OCI-LY3 (cell line): ENCODE data around the gene DDX20.

Experiments used
- H2AFZ ChIP-seq: fragments of 200-600, 300-600 bp; shearing (Covaris generic); 2 replicates; pipeline ENCODE4 v1.6.0; 2014; ENCODE audit warnings: antibody characterized with exemption, low read depth, low read length
- H3K27ac ChIP-seq: fragments of 200-600, 300-600 bp; sonication (generic); 2 replicates; pipeline ENCODE4 v1.5.1; 2014; ENCODE audit warnings: mild to moderate bottlenecking, low read length, moderate library complexity, mixed read lengths
- H3K27me3 ChIP-seq: fragments of 200-600, 300-600 bp; sonication (generic); 2 replicates; pipeline ENCODE4 v1.6.1; 2014; ENCODE audit warnings: low read depth, low read length, mixed read lengths
- H3K36me3 ChIP-seq: fragments of 200-600, 300-600 bp; sonication (generic); replicated peaks from 2 replicates; pipeline ENCODE3; 2014; ENCODE audit warnings: low read depth, low read length, mixed read lengths
- H3K4me1 ChIP-seq: fragments of 300-600, 200-600 bp; sonication (generic); 2 replicates; pipeline ENCODE4 v1.6.1; 2014; ENCODE audit warnings: low read length, mixed read lengths
- H3K4me2 ChIP-seq: fragments of 200-600, 300-600 bp; sonication (generic); 2 replicates; pipeline ENCODE4 v1.6.1; 2014; ENCODE audit warnings: low read length, mixed read lengths
- H3K4me3 ChIP-seq: fragments of 300-600, 200-600 bp; sonication (generic); 2 replicates; pipeline ENCODE4 v1.5.1; 2014; ENCODE audit warnings: antibody characterized with exemption, mild to moderate bottlenecking, low read length, moderate library complexity
- H3K79me2 ChIP-seq: fragments of 300-600, 200-600 bp; shearing (Covaris generic); 2 replicates; pipeline ENCODE4 v1.6.1; 2014; ENCODE audit warnings: mild to moderate bottlenecking, low read length, mixed read lengths
- H3K9ac ChIP-seq: fragments of 300-600, 200-600 bp; shearing (Covaris generic); 2 replicates; pipeline ENCODE4 v1.6.0; 2014; ENCODE audit warnings: mild to moderate bottlenecking, low read length, moderate library complexity
- H3K9me3 ChIP-seq: fragments of 200-600, 300-600 bp; shearing (Covaris generic); 2 replicates; pipeline ENCODE4 v1.6.1; 2014; ENCODE audit warnings: low read length, mixed read lengths; ENCODE audit not compliant: insufficient read depth
- H4K20me1 ChIP-seq: fragments of 200-600, 300-600 bp; sonication (generic); 2 replicates; pipeline ENCODE4 v1.6.1; 2016; ENCODE audit warnings: low read length, mixed read lengths; ENCODE audit not compliant: insufficient read depth
- EZH2phosphoT487 ChIP-seq: fragments of 200-600 bp; shearing (Covaris generic); IDR thresholded peaks from 2 replicates; pipeline ENCODE4 v1.6.1; 2018; ENCODE audit warnings: antibody characterized with exemption, mixed run types, low read depth
- TF ChIP-seq, protein P1 (sequence below): fragments of 200-600, 300-600 bp; sonication (generic); IDR thresholded peaks from 2 replicates; pipeline ENCODE4 v1.5.1; 2014; ENCODE audit warnings: antibody characterized with exemption, low read length, low read depth

Gene DDX20, protein sequence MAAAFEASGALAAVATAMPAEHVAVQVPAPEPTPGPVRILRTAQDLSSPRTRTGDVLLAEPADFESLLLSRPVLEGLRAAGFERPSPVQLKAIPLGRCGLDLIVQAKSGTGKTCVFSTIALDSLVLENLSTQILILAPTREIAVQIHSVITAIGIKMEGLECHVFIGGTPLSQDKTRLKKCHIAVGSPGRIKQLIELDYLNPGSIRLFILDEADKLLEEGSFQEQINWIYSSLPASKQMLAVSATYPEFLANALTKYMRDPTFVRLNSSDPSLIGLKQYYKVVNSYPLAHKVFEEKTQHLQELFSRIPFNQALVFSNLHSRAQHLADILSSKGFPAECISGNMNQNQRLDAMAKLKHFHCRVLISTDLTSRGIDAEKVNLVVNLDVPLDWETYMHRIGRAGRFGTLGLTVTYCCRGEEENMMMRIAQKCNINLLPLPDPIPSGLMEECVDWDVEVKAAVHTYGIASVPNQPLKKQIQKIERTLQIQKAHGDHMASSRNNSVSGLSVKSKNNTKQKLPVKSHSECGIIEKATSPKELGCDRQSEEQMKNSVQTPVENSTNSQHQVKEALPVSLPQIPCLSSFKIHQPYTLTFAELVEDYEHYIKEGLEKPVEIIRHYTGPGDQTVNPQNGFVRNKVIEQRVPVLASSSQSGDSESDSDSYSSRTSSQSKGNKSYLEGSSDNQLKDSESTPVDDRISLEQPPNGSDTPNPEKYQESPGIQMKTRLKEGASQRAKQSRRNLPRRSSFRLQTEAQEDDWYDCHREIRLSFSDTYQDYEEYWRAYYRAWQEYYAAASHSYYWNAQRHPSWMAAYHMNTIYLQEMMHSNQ

DNA sequence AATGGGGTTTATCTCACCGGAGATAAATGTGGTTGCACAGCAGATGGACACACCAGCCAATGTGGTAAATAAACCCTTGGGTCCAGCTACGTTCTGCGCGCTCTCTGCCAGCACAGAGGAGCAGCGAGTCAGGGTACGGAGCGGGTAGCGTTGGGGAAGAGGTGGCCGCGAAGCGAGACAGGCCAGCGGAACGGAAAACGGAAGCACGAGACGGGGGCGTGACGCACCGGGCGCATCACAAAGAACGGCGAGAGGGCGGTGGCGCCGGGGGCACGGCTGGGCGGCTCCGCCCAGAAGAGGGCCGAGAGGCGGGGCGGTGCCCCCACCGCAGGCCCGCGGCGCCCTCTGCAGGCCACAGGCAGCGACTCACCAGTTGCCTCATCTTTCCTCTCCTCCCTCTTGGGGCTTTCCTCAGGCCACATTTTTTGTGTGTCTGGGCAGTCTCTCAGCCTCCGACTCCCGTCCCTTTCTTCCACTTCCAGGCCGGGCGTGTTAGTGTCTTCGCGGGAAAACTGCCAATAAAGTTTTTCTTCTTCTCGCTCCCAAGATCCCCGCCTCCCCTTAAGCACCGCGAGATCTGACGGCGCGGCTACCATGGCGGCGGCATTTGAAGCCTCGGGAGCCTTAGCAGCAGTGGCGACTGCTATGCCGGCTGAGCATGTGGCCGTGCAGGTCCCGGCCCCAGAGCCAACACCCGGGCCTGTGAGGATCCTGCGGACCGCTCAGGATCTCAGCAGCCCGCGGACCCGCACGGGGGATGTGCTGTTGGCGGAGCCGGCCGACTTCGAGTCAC, at the start of gene DDX20:
TSS of gene DDX20 (plus strand) at position 571 of the 793 bp plus-strand sequence. CDS start at position 595, 24 bp downstream.
- no peaks in the 10 kb centered on the region for H3K9me3 ChIP-seq
- no peaks in the 10 kb centered on the region for H3K27me3 ChIP-seq
- peak within 1 kb of the TSS; percentile 77 for H3K27ac ChIP-seq
- H4K20me1 ChIP-seq: no peaks in the 10 kb centered on the region
- peaks cover 4% of the 10 kb centered on the region for H3K36me3 ChIP-seq
- peak within 1 kb of the TSS; percentile 88 for H2AFZ ChIP-seq
- peak within 1 kb of the TSS; percentile 98 for H3K4me3 ChIP-seq
- H3K79me2 ChIP-seq: peaks cover 39% of the 10 kb centered on the region
- TF ChIP-seq EZH2phosphoT487: no peak
- TF ChIP-seq, protein P1, sequence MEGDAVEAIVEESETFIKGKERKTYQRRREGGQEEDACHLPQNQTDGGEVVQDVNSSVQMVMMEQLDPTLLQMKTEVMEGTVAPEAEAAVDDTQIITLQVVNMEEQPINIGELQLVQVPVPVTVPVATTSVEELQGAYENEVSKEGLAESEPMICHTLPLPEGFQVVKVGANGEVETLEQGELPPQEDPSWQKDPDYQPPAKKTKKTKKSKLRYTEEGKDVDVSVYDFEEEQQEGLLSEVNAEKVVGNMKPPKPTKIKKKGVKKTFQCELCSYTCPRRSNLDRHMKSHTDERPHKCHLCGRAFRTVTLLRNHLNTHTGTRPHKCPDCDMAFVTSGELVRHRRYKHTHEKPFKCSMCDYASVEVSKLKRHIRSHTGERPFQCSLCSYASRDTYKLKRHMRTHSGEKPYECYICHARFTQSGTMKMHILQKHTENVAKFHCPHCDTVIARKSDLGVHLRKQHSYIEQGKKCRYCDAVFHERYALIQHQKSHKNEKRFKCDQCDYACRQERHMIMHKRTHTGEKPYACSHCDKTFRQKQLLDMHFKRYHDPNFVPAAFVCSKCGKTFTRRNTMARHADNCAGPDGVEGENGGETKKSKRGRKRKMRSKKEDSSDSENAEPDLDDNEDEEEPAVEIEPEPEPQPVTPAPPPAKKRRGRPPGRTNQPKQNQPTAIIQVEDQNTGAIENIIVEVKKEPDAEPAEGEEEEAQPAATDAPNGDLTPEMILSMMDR: peak; percentile 90
- H3K4me2 ChIP-seq: peak within 1 kb of the TSS; percentile 98
- H3K9ac ChIP-seq: peak within 1 kb of the TSS; percentile 94
- H3K4me1 ChIP-seq: peaks cover 12% of the 10 kb centered on the region

DNA sequence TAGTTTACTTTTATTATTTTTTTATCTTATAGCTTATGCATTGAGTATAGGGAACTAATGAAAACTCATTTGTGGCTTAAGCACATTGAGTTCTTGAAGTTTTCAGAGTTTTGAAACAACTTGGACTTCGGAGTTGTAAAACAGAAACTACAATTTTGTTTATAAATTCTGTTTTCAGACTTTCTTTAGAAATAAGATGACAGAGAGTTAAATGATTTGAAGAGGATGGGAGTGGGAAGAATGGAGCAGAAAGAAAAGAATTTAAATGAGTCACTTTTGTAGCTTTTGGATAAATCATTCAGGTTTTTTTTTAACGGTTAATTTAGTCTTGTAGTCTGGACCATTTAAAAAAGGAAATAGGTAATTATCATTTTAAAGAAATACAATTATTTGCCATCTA, 48.8 kb upstream of the DDX20 start:
- Histone ChIP-seq H3K27ac (no peak overlapping the region), H3K4me1 (peaks cover 3% of the 10 kb centered on the region; the same call in 1 of the 2 replicates), H2AFZ (no peak overlapping the region), H3K36me3 (peaks cover 64% of the 10 kb centered on the region), H3K9ac (no peak overlapping the region), H3K79me2 (peaks cover 15% of the 10 kb centered on the region), H3K9me3 (no peaks in the 10 kb centered on the region), H3K27me3 (no peaks in the 10 kb centered on the region), H3K4me3 (no peak overlapping the region), H3K4me2 (no peak overlapping the region), H4K20me1 (peaks cover 11% of the 10 kb centered on the region)
- TF ChIP-seq, protein P1: no peak
- no peak for TF ChIP-seq EZH2phosphoT487

DNA sequence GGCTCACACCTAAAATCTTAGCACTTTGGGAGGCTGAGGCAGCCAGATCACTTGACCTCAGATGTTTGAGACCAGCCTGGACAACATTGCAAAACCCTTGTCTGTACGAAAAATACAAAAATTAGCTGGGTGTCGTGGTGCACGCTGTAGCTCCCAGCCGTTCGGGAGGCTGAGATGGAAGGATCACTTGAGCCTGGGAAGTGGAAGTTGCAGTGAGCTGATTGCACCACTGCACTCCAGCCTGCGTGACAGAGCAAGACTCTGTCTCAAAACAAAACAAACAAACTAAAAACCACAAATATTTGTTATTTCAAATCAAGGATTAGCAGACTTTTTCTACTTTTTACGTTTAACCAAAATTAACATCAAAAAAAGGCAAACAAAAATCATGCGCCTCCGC, 47.8 kb upstream of the DDX20 start:
- Histone ChIP-seq H3K4me2 (no peak overlapping the region), H3K4me3 (no peak overlapping the region), H2AFZ (no peak overlapping the region), H3K4me1 (peaks cover 3% of the 10 kb centered on the region; the same call in 1 of the 2 replicates), H3K9ac (no peak overlapping the region), H3K27ac (no peak overlapping the region), H3K79me2 (peaks cover 15% of the 10 kb centered on the region), H3K9me3 (no peaks in the 10 kb centered on the region), H4K20me1 (peaks cover 11% of the 10 kb centered on the region), H3K36me3 (peaks cover 68% of the 10 kb centered on the region), H3K27me3 (no peaks in the 10 kb centered on the region)
- no peak for TF ChIP-seq EZH2phosphoT487
- TF ChIP-seq, protein P1: no peak
